Body of pancreas (tissue), 4 donors: Measurements from ENCODE around the gene CAMTA1.

Experiments
- CTCF ChIP-seq, 7 experiments: fragments of 450-650 bp in 4 of 7; fragments of 200-600 bp in 3 of 7; sonication (generic) in 3 of 7; IDR thresholded peaks; one replicate each; pipeline ENCODE4 v1.5.1; 2016 to 2019; ENCODE audit warnings: antibody characterized with exemption in 7 of 7
- POLR2A ChIP-seq, 3 donors: fragments of 450-650 bp; IDR thresholded peaks; one replicate each; pipeline ENCODE4 v1.6.1; 2016; ENCODE audit warnings: antibody characterized with exemption in 3 of 3, mild to moderate bottlenecking in 2 of 3

GRCh38 chr1:7422966-7423365, 637.7 kb downstream of the CAMTA1 start:
- TF ChIP-seq CTCF (IDR thresholded peaks at IDR 0.05) (no peak), POLR2A (IDR thresholded peaks at IDR 0.05) (no peak)
